Measurements from ENCODE around the gene PNMA8A.
"Not testable (repeated sequence)": the region's sequence is repeated elsewhere in the genome, so short reads cannot be mapped to it uniquely, and the experiment has no call there.

The PNMA8A gene

DNA sequence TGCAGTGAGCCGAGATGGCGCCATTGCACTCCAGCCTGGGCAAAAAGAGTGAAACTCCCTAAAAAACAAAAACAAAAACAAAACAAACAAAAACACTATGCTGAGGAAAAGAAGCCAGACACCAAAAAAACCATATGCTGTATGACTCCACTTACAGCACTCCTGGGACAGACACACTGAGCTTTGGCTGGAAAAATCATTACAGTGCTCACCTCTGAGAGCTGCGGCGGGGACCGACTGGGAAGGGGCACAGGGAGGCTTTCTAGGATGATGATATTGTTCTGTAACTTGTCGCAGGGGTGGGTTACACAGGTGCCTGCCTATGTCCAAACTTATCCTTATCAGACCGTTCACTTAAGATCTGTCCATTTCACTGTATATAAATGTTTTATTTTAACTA, 7.8 kb downstream of the PNMA8A start:
- no peak for DNase-seq (ENCODE audit: low read depth)

DNA sequence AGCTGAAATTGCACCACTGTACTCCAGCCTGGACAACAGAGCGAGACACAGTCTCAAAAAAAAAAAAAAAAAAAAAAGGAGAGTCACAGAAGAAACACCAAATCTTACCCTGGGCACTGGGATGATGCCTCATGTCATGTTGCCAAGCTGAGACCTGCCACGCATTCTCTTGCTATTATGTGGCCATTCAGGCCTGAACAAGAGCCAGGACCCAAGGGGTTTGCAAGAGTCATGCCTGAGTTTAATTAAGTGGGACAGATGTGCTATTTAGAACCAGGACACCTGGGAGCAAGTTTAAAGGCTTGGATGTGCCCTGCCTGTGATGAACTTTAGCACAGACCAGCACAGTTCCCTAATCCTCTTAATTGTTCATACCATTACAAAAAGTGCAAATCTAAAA, 9.8 kb downstream of the PNMA8A start:
- no peak for DNase-seq (ENCODE audit: low read depth)

DNA sequence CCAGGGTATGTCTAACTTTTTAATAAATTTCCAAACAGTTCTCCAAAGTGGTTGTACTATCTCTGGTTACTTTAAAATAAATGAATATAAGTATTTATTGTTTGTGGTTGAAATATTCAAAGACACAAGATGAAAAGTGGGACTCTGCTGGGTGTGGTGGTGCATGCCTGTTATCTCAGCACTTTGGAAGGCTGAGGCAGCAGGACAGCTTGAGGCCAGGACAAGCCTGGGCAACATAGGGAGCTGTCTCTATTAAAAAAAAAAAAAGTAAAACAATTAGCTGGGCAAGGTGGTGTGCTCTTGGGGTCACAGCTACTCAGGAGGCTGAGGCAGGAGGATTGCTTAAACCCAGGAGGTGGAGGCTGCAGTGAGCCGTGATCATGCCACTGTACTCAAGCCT, 10.4 kb downstream of the PNMA8A start:
- DNase-seq (ENCODE audit: low read depth): no peak

DNA sequence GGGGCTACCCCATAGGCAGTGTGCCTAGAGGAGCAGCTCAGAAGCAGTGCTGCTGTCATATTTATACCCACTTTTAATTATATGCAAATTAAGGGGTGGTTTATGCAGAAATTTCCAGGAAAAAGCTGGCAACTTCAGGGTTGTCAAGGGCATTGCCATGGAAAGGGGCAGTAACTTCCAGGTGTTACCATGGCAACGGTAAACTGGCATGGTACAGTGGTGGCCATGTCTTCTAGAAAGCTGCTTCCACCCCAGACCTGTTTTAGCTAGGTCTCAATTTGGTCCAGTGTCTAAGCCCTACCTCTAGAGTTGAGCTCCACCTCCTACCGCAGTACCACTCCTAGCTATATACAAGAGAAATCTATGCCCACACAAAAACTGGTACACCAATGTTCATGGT, 11.3 kb downstream of the PNMA8A start:
- no peak for DNase-seq (ENCODE audit: low read depth)

DNA sequence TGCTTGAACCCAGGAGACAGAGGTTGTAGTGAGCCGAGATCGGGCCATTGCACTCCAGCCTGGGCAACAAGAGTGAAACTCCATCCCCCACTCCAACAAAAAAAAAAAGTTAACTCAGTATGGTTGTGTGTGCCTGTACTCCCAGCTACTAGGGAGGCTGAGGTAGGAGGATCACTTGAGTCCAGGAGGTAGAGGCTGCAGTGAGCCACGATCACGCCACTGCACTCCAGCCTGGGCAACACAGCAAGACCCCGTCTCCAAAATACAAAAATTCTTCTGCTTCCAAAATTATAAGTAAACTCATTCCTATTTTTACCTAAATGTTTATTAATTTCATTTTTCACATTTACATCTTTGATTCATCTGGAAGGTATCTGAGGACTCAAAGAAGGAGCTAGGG, 14.4 kb downstream of the PNMA8A start:
- no peak for DNase-seq (ENCODE audit: low read depth)

DNA sequence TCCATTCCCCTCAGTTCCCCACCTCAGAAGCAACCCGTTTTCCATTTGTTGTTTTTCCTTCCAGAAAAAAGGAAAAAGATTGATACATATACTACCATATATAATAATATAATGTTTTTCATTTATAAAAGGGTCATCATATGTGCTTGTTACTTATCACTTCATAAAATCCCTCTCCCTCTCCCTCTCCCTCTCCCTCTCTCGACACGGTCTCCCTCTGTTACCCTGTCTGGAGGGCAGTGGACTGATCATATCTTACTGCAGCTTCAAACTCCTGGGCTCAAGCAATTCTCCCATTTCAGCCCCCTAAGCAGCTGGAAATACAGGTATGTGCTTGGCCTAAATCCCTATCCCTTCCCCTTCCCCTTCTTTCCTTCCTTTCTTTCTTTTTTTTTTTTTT, 17.1 kb downstream of the PNMA8A start:
- no peak for DNase-seq (ENCODE audit: low read depth)

DNA sequence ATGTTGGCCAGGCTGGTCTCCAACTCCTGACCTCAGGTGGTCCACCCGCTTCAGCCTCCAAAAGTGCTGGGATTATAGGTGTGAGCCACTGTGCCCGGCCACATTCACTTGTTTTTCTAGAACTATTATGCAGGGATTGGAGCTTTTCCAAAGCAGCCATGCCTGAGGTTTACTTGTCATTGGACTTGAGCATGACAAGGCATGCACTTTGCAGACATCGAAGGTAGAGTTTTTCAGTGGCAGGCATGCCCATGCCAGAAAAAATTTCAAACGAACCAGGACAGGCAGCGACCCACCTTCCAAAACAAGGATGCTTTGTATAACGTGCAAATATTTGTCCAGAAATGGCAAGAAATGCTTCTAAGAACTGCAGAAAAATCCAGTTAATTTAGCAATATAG, 17.7 kb downstream of the PNMA8A start:
- DNase-seq (ENCODE audit: low read depth): no peak

DNA sequence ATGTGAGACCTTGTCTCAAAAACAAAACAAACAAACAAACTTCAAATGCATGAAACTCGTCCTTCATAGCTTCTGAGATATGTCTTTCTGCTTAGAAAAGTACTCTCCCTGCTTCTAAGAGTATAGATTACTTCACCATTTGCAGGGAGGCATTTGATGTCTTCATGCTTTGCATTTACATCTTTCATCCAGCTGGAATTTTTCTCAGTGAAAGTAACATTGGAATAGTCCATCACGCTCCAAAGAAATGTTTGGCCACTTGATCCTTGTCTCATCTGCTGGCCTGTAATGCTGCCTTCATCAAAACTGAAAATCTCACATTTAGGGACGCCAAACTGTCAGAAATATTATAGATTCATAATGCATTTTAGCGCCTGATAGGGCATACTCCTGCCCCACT, 19.2 kb downstream of the PNMA8A start:
- no peak for DNase-seq (ENCODE audit: low read depth)

DNA sequence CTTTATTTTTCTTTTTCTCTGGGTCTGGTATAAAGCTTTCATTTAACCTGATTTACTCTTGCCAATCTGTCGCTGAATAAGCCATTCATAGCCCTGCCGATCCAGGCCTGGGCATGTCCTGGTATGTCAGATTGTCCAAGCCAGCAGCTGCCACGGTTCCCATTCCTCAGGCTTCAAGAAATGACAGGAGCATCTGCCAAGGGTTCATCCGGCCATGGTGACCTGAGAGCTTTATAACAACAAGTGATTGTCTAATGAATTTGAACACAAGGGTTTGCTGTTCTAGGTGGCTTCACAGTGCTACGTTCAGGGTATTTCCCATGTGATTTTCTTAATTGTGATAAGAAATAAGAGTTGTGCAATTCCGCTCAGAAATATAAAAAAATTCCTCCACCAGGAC, 20.0 kb downstream of the PNMA8A start:
- no peak for DNase-seq (ENCODE audit: low read depth)

DNA sequence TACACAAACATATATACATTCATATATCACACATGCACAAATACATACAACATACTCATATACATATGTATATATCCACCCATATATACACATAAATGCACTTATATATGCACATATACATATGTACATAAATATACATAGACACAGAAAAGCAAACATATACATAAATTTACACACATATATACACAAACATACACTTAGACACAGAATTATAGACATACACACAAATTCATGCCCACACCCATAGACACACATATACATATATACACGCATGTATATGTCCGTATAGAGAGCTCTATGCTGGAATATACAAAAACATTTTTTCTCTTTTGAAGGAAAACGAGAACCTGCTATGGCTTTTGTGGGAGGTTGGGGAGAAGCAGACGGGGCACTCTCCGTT, 20.6 kb downstream of the PNMA8A start:
- no peak for DNase-seq (ENCODE audit: low read depth)

DNA sequence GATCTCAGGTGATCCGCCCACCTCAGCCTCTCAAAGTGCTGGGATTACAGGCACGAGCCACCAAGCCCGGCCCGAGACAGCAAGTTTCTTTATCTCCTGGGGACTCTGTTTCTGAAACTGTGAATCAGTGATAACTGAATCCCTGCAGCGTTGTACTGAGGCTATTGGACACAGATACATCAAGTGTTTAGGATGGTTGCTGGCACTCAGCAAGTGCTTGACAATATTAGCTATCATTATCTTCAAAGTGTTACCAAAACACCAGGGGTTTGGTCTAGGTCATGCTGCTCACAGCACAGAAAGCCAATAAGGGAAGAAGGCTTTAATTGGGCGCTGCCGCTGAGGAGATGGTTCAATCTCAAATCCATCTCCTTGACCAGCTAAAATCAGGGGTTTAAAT, 22.1 kb downstream of the PNMA8A start:
- DNase-seq (ENCODE audit: low read depth): no peak

DNA sequence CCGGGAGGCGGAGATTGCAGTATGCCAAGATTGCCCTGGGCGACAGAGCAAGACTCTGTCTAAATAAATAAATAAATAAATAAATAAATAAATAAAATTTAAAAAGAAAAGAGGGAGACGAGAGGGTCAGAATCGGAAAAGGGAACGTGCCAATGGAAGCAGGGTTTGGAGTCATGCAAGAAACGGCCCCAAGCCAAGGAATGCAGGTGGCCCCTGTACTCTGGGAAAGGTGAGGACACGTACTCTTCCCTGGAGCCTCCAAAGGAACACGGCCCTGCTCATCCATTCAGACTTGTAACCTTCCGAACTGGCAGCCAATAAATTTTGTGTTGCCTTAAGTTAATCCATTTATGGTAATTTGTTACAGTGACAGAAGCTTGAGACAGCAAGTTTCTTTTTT, 22.8 kb downstream of the PNMA8A start:
- no peak for DNase-seq (ENCODE audit: low read depth)

DNA sequence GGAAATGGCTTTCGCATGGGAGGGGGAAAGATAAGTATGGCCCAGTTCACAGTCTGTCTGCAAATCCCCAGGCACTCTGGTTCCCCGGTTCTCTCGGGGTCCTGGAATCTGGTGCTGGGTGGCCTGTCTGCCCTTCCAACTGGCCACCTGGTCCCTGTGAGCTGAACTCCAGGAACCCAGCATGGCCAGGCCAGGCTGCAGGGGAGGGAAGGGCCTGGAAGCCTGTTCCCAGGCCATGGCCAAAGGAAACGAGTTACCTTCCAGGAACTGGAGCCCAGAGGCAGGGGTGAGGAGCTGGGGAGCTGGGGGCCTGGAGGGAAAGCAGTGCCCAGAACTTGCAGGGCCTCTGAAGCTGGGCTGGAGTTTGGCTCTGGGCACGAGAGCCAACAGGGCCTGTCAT, 23.5 kb downstream of the PNMA8A start:
- DNase-seq (ENCODE audit: low read depth): no peak

DNA sequence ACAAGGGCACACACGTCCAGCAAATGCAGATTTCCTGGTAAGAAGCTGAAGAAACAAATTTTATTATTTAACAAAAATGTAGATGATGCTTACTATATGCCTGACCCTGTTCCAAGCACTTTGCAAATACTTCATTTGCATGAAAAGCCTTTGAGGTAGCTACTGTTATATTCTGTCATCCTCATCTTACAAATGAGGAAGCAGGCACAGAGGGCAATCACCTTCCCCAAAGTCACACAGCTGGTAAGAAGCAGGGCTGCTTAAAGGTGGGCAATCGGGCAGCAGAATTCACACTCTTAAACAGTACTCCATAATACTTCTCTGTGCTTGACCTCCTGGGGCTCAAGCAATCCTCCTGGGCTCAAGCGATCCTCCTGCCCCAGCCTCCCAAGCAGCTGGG, 24.4 kb downstream of the PNMA8A start:
- no peak for DNase-seq (ENCODE audit: low read depth)

DNA sequence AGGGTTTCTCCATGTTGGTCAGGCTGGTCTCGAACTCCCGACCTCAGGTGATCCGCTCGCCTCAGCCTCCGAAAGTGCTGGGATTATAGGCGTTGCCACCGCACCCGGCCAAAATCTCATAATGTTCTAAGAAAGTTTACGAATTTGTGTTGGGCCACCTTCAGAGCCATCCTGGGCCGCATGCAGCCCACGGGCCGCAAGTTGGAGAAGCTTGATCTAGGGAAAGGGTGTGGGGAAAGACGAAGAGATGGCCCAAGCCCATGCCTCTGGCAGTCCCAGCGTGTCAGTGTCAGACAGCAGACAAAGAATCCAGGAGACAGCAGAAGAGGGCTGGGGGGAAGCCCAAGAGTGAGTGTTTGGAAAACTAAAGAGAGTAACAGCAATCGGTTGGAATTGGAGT, 25.3 kb downstream of the PNMA8A start:
- no peak for DNase-seq (ENCODE audit: low read depth)

DNA sequence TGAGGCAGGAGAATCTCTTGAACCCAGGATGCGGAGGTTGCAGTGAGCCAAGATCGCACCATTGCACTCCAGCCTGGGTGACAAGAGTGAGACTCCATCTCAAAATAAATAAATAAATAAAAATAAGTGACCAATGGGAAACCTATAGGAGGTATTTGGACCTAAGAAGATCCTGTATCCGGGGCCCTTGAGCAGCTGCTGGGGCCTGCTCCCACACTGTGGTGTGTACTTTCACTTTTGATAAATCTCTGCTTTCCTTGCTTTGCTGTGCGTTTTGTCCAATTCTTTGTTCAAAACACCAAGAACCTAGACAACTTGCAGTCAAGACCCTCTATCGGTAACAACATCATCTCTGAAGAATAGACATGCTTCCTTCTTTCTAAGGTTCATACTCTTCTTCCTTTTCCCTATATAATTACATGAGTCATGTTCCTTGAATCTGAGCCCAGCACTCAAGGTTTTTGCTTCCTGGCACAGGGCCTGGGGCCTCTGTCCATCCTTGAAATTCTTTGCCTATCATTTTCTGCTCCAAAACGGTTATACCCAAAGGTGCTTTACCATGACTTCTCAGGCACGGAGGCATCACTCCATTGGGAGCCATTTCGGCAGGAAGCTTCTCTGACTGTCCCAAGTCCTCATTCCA, 28.4 kb downstream of the PNMA8A start:
- peak; percentile 24 for DNase-seq (ENCODE audit: low read depth)

DNA sequence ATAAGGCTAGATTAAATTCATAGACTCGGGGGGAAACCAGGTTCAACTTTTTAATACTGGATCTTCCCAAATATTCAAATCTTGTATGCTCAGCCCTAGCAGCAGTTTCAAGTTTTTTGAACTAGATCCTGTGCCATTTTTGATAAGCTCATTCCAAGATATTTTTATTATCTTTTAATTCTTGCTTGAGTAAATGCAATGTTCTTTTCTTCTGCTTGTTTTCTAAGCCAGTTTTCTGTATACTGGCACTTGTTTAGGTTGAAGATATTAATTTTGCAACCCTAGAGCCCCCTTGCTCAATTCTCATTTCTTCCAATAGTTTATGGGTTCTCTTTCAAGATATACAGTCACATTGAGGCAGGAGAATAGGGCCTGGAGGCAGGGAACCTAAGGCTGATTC, 29.5 kb downstream of the PNMA8A start:
- DNase-seq (ENCODE audit: low read depth): no peak

DNA sequence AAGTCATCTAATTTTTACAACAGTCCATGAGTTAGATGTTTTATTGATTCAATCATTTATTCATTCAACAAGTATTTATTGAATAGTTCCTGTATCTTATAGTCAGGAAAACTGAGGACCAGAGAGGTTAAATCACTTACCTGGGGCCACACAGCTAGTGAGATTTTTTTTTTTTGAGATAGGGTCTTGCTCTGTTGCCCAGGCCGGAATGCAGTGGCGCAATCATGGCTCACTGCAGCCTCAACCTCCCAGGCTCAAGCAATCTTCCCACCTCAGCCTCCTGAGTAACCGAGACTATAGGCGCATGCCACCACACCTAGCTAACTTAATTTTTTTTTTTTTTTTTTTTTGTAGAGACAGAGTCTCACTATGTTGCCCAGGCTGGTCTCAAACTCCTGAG, 35.7 kb downstream of the PNMA8A start:
- not testable (repeated sequence) for DNase-seq (ENCODE audit: low read depth)

DNA sequence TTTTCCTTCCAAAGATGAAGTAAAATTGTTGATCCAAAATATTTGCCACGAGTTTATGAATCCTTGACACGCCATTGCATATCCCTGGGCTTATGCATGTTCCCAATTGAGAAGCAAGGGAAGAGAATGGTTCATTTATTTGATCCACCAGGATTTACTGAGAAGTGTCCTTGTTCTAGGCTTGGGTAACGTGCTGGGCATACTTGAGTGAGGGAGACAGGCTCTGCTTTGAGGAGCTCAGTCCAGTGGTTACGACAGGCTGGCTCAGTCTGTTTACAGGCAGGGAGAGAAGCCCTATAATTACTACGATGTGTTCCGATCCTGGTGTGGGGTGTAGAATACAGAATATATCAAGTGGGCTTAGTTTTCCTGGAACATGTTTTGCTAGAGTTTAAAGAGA, 36.4 kb downstream of the PNMA8A start:
- no peak for DNase-seq (ENCODE audit: low read depth)

DNA sequence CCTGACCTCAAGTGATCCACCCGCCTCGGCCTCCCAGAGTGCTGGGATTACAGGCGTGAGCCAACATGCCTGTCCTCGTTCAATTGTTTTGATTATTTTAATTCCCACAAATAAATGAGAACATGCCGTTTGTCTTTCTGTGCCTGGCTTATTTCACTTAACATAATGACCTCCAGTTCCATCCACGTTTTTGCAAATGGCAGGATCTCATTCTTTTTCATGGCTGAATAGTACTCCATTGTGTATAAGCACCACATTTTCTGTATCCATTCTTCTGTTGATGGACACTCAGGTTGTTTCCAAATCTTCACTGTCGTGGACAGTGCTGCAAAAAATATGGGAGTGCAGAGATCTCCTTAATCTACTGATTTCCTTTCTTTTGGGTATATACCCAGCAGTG, 37.9 kb downstream of the PNMA8A start:
- DNase-seq (ENCODE audit: low read depth): not testable (repeated sequence)

DNA sequence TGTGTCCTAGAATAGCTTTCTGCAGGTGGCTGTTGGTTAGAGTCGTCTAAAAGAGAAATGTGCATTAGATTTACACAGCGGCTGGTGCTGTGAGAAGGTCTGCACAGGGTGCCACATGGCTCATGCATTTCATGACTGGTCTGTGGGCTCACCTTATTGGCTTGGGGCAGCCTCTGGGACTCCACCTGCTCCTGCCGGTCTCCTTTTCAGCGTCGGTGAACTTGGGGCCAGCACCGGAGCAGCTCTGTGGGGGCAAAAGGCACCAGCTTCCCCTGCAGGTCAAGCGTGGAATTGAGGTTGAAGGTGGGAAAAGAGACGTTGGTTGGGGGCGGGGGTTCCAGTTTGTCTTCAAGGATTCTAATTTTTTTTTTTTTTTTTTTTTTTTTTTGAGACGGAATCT, 39.5 kb downstream of the PNMA8A start:
- DNase-seq (ENCODE audit: low read depth): no peak

DNA sequence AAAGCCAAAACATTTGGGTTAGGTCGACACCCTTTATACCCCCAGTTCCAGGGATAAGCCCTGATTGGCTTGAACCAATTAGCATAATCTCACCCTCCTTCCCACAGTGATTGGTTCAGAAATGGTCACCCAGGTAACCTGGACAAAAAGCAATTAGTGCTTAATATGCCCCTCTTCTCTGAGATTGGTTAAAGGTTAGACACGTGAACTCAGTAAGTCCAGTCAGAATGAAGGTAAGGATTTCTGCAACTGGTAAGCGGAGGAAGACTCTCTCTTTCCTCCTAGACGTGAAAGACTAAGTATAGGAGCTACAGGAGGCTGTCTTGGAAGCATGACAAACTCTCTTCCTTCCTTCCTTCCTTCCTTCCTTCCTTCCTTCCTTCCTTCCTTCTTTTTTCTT, 41.4 kb downstream of the PNMA8A start:
- no peak for DNase-seq (ENCODE audit: low read depth)

DNA sequence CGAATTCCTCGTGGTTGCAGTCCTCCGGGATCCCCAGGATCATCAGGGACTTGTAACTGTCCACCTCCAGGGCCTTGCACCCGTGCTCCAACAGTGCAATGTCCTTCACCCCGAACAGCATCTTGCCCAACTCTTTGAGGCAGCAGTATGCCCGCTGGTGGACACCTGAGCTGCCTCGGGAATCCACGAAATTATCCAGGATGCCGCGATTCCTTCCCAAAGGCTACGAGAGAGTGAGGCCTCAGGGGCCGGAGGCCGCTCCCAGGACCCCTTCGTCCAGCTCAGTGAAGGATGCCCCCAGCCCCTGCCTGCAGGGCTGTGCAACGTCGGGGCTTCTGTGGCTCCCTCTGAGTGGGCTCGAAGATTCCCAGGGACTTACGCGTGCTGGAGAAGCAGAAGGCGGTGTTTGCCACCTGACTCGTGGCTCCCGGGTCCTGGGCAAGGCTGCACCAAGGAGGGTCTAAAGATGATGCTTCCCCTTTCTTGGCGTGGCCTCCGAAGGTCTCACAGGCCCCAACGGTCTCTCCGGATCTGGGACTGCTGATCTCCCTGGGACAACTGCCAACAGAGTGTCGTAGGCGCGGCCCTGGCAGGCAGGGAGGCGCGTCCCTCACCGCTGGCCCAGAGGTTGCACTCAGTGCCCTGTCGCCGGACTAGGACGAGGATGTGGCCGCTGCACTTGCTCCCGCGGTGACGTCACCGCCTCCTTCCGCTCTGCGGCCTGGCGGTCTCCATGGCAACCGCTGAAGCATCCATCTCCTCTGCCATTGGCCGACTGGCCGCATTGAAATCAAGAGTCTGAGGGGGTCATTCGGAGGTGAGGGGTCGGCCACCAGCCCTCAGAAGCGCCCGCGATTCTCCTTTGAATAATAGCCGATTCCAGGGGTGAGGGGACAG, 42.9 kb downstream of the PNMA8A start, which contains the start of gene PNMA8C:
TSS of gene PNMA8C (minus strand) at position 698 of the 897 bp plus-strand sequence. CDS start at position 121, 577 bp downstream.
- no peak for DNase-seq (ENCODE audit: low read depth)
